Prostate gland (tissue), 2 donors: Measurements from ENCODE around the gene IMMP2L. TPM values are rescaled to one million over a fixed set of nuclear protein-coding genes. Genes with fewer than 3 reads are reported as not detected.
"Not testable (repeated sequence)": the region's sequence is repeated elsewhere in the genome, so short reads cannot be mapped to it uniquely, and the experiment has no call there.

Experiments
- DNase-seq: peaks from one replicate; pipeline ENCODE4 v3.0.0-alpha.2; 2019; ENCODE audit warnings: low spot score
- H3K27ac ChIP-seq, 2 donors: fragments of 200-600 bp; sonication (generic); 2 replicates each; pipeline ENCODE4 v1.5.1; 2017 to 2019
- H3K27me3 ChIP-seq: fragments of 200-600 bp; sonication (generic); replicated peaks from 2 replicates; pipeline ENCODE4 v1.5.1; 2019; ENCODE audit not compliant: insufficient read depth
- H3K36me3 ChIP-seq, 2 donors: fragments of 200-600 bp; sonication (generic); 1 replicate in 1 of 2; 2 replicates in 1 of 2; pipeline versions ENCODE4 v1.5.1 to v1.8.1; 2017 to 2019
- H3K4me1 ChIP-seq: fragments of 200-600 bp; sonication (generic); replicated peaks from 2 replicates; pipeline ENCODE4 v1.5.1; 2019
- H3K4me3 ChIP-seq, 2 donors: fragments of 200-600 bp; sonication (generic); 2 replicates each; pipeline ENCODE4 v1.5.1; 2017 to 2019
- H3K9me3 ChIP-seq: fragments of 200-600 bp; sonication (generic); 2 replicates; pipeline ENCODE4 v1.5.1; 2017
- POLR2A ChIP-seq: fragments of 450-650 bp; IDR thresholded peaks from one replicate; pipeline ENCODE4 v1.6.1; 2016; ENCODE audit warnings: antibody characterized with exemption, mild to moderate bottlenecking
- POLR2AphosphoS5 ChIP-seq: sonication (generic); formaldehyde crosslinking; IDR thresholded peaks from one replicate; pipeline ENCODE4 v1.6.1; 2017; ENCODE audit warnings: antibody characterized with exemption
- WGBS: methylation state at CpG from one replicate; pipeline ENCODE4 v1.1.5; 2018; 5-methylcytosine and 5-hydroxymethylcytosine counted together
- intact Hi-C: fragments of 100-400 bp; cut with DNase I; formaldehyde crosslinking; loops from one replicate; pipeline ENCODE4 v1.14.2; 2022
- total RNA-seq, 2 donors: library from RNA; depleted of rRNA; stranded (reverse); fragments of >200 nt; gene quantifications; one replicate each; pipeline ENCODE4 v1.1.0, GENCODE V29; 2016
- TF ChIP-seq, protein P1 (sequence below), 4 experiments: fragments of 200-600 bp in 2 of 4; fragments of 450-650 bp in 2 of 4; sonication (generic) in 2 of 4; IDR thresholded peaks; 1 replicate in 3 of 4; 2 replicates in 1 of 4; pipeline ENCODE4 v1.5.1; 2016 to 2019; ENCODE audit warnings: antibody characterized with exemption in 4 of 4, mild to moderate bottlenecking in 2 of 4, moderate library complexity in 2 of 4

Gene IMMP2L
- total RNA-seq, 2 donors from 2014 or later: 16.9 to 20.4 TPM

DNA sequence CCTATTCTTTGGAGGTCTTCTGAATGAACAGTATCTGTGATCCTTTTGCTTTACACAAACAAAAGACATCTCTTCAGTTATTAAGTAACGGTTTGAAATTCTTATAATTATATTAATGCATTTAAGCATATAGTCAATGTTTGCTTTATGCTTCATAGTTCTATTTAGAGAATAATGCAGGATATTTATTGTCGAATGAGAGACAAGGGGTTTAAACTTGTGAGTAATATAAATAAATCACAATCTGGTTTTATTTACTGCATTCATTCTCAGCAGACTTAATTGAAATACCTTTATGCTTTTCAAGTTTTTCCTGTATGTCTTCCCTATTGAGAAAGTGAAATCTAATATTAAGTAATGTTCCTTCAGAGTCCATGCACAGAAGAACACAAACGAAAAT lies 620.9 kb downstream of the IMMP2L start:
- TF ChIP-seq POLR2AphosphoS5: no peak
- Histone ChIP-seq H3K27ac (no peak overlapping the region), H3K9me3 (no peaks in the 10 kb centered on the region), H3K36me3 (no peaks in the 10 kb centered on the region), H3K27me3 (no peaks in the 10 kb centered on the region), H3K4me1 (no peaks in the 10 kb centered on the region), H3K4me3 (no peak overlapping the region)
- DNase-seq: no peak
- 65% methylated on average over 3 of the region's 3 CpGs for WGBS
- intact Hi-C loops: no loop called here

DNA sequence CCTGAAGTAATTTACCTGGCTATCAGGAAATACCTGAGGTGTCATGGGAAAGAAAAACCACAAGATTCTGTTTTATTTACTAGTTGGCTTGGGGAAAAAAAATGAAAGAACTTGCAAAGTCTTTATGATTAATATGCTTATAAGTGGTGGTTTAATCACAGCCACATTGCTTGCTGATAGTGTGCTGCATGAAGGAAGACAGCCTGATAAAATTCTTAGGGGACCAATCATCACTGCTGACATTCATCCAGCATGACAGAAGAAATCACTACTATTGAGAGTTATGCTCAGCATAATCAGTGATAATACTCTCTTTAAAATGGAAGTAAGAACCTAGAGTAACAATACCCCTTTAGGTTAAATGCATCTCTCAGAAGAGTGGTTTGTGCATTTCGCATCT lies 621.5 kb downstream of the IMMP2L start:
- no peak overlapping the region for H3K4me3 ChIP-seq
- 90% methylated on average over 1 of the region's 1 CpG for WGBS
- no peaks in the 10 kb centered on the region for H3K27me3 ChIP-seq
- H3K27ac ChIP-seq: no peak overlapping the region
- TF ChIP-seq POLR2A (no peak), POLR2AphosphoS5 (no peak)
- TF ChIP-seq, protein P1, sequence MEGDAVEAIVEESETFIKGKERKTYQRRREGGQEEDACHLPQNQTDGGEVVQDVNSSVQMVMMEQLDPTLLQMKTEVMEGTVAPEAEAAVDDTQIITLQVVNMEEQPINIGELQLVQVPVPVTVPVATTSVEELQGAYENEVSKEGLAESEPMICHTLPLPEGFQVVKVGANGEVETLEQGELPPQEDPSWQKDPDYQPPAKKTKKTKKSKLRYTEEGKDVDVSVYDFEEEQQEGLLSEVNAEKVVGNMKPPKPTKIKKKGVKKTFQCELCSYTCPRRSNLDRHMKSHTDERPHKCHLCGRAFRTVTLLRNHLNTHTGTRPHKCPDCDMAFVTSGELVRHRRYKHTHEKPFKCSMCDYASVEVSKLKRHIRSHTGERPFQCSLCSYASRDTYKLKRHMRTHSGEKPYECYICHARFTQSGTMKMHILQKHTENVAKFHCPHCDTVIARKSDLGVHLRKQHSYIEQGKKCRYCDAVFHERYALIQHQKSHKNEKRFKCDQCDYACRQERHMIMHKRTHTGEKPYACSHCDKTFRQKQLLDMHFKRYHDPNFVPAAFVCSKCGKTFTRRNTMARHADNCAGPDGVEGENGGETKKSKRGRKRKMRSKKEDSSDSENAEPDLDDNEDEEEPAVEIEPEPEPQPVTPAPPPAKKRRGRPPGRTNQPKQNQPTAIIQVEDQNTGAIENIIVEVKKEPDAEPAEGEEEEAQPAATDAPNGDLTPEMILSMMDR (IDR thresholded peaks at IDR 0.05): no peak
- H3K36me3 ChIP-seq: no peaks in the 10 kb centered on the region
- intact Hi-C loops: no loop called here
- H3K4me1 ChIP-seq: no peaks in the 10 kb centered on the region
- no peaks in the 10 kb centered on the region for H3K9me3 ChIP-seq
- no peak for DNase-seq

DNA sequence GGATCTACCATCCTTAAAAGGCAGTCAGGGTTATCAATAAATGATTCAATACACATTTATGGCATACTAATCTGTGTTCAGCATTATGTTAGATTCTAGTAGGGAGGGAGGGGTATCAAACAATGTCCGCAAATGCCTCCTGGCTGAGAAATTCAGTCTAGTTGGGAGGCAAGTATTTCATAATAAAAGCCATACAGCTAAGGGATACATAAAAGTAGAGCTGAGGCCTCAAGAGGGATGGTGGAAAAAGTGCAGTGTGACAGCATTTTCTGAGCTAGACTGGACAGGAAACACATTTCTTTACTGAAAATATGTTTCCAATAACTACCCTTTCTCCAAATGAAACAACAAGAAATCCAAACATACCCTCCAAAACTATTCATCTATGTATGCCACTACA lies 624.1 kb downstream of the IMMP2L start:
- no peaks in the 10 kb centered on the region for H3K9me3 ChIP-seq
- no peaks in the 10 kb centered on the region for H3K27me3 ChIP-seq
- no peak overlapping the region for H3K27ac ChIP-seq
- no peak for TF ChIP-seq POLR2AphosphoS5
- no peak for TF ChIP-seq POLR2A
- TF ChIP-seq, protein P1 (IDR thresholded peaks at IDR 0.05): no peak
- no peaks in the 10 kb centered on the region for H3K4me1 ChIP-seq
- WGBS: 100% methylated on average over 1 of the region's 1 CpG
- no peak overlapping the region for H3K4me3 ChIP-seq
- intact Hi-C loops: no loop called here
- no peak for DNase-seq
- H3K36me3 ChIP-seq: no peaks in the 10 kb centered on the region

DNA sequence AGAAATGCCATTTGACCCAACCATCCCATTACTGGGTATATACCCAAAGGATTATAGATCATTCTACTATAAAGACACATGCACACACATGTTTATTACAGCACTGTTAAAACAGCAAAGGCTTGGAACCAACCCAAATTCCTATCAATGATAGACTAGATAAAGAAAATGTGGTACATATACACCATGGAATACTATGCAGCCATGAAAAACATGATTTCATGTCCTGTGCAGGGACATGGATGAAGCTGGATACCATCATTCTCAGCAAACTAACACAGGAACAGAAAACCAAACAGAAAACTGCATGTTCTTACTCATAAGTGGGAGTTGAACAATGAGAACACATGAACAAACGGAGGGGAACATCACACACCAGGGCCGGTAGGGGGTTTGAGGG lies 625.6 kb downstream of the IMMP2L start:
- H3K36me3 ChIP-seq, H3K27ac ChIP-seq, H3K4me1 ChIP-seq, H3K27me3 ChIP-seq, H3K4me3 ChIP-seq, DNase-seq, H3K9me3 ChIP-seq, intact Hi-C loops: not testable (repeated sequence)
- 91% methylated on average over 2 of the region's 2 CpGs for WGBS

DNA sequence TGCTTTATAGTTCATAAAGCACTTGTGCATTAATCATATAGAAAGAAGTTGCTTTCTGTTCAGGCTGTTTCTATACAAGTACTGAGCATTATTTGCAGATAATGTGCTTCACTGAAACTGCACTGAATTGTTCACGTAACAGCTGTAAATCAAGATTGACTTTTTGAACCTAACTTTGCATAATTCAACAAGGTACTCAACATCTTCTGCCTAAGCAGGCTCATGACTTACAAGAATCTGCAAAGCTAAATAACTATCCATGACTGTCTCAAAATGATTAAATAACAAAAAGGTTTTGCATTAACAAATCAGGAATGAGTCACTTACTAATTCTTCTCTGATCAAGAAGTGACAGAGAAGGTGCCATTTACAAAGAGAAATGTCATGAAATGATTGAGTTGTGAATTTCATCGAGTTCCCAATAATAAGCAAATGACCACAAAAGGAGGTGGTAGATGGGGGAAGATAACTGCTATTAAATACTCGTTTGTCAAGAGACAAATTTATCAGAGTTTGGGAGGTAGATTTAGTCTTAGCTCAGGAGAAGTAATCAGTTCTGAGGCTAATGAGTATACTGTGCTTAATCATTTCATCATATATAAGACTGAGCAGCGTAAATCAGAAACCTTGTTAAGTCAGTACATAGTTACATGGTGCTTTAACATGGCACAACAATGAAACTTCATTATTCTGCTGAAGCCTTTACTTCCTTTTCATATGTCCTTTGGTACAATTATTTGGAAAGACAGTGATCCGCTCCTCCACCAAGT lies 632.6 kb downstream of the IMMP2L start:
- 60% methylated on average over 5 of the region's 5 CpGs for WGBS
- intact Hi-C loops: no loop called here
- no peak overlapping the region for H3K4me3 ChIP-seq
- no peaks in the 10 kb centered on the region for H3K4me1 ChIP-seq
- H3K36me3 ChIP-seq: no peaks in the 10 kb centered on the region
- no peak for DNase-seq
- no peaks in the 10 kb centered on the region for H3K27me3 ChIP-seq
- H3K9me3 ChIP-seq: no peaks in the 10 kb centered on the region
- H3K27ac ChIP-seq: no peak overlapping the region
- TF ChIP-seq POLR2A (no peak), POLR2AphosphoS5 (no peak)
- TF ChIP-seq, protein P1 (IDR thresholded peaks at IDR 0.05): no peak

DNA sequence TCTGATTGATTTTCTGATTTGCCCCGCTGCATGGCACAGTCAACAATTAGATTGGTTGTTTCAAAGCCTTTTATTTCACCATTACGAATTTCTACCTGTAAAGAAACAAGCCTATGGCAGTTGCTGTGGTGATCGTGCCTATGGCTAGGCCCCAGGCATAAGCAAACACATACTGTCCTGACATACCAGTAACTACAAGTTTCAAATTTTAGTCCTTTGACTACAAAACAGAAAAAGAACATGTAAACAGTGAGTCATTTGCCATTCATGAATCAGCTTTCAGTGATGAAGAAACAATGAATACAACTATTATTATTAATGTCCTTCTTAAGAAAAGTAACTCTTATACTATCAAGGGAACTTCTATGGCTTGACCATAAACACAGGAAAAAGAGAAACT lies 639.4 kb downstream of the IMMP2L start:
- H3K27me3 ChIP-seq: no peaks in the 10 kb centered on the region
- H3K4me1 ChIP-seq: no peaks in the 10 kb centered on the region
- no peak for TF ChIP-seq POLR2A
- no peak for TF ChIP-seq POLR2AphosphoS5
- TF ChIP-seq, protein P1 (IDR thresholded peaks at IDR 0.05): no peak
- intact Hi-C loops: no loop called here
- no peak overlapping the region for H3K27ac ChIP-seq
- 62% methylated on average over 3 of the region's 3 CpGs for WGBS
- DNase-seq: no peak
- H3K4me3 ChIP-seq: no peak overlapping the region
- H3K36me3 ChIP-seq: no peaks in the 10 kb centered on the region
- no peaks in the 10 kb centered on the region for H3K9me3 ChIP-seq
